GM12878 (cell line): ENCODE data around the gene TMEM18. TPM values are rescaled to one million over a fixed set of nuclear protein-coding genes. Genes with fewer than 3 reads are reported as not detected.

Source experiments
- ATAC-seq: fragments of 200-7000 bp; cut with Tn5 transposase; 3 replicates; pipeline ENCODE4 v1.9.1; 2020; ENCODE audit warnings: mild to moderate bottlenecking, moderate library complexity
- BruUV-seq: library from RNA; stranded (reverse); fragments of 400-500 nt; replicated peaks from 2 replicates; lab custom pipeline; 2021; lab: Mats Ljungman, UMichigan
- CTCF ChIA-PET: fragments of 300-600 bp; sonication (Branson Sonifier 250); formaldehyde crosslinking; extraction: SDS; loops from one replicate; lab custom pipeline; 2021; ENCODE audit warnings: inconsistent platforms; lab: Yijun Ruan, JAX
- POLR2A ChIA-PET: fragments of 350-600 bp; formaldehyde crosslinking; extraction: SDS; loops from one replicate; lab custom pipeline; 2021; ENCODE audit warnings: inconsistent platforms; lab: Charles Lee
- RAD21 ChIA-PET: fragments of 300-600 bp; sonication (Branson Sonifier 250); formaldehyde crosslinking; loops from one replicate; lab custom pipeline; 2023; ENCODE audit warnings: antibody characterized with exemption; ENCODE audit not compliant: unreplicated experiment; lab: Charles Lee
- SMC1A ChIA-PET: fragments of 300-600 bp; sonication (Branson Sonifier 250); formaldehyde crosslinking; loops from one replicate; lab custom pipeline; 2023; ENCODE audit not compliant: unreplicated experiment, uncharacterized antibody; lab: Charles Lee
- DNase-seq: peaks from one replicate; pipeline ENCODE4 v3.0.0-alpha.2; 2011; ENCODE audit warnings: low read depth, low spot score
- FAIRE-seq: peaks from 3 replicates; lab custom pipeline; 2011; peaks lifted over from hg19 to GRCh38; lab: Jason Lieb, UNC
- H2AFZ ChIP-seq: 2 replicates; pipeline ENCODE4 v1.6.0; 2011; ENCODE audit warnings: low read depth, low read length, control low read depth; ENCODE audit not compliant: control insufficient read depth
- H3K27ac ChIP-seq: 2 replicates; pipeline ENCODE4 v1.5.1; 2011; ENCODE audit warnings: control low read depth; ENCODE audit not compliant: control insufficient read depth, insufficient read depth
- H3K27me3 ChIP-seq, 2 experiments: replicated peaks in 1 of 2; 2 replicates each; pipeline versions ENCODE4 v1.6.0 to v1.6.1; 2011; ENCODE audit warnings: low read length in 1 of 2; ENCODE audit not compliant: control insufficient read depth in 2 of 2, insufficient read depth in 2 of 2
- H3K36me3 ChIP-seq, 2 experiments: 2 replicates each; pipeline ENCODE4 v1.5.1; 2011; ENCODE audit warnings: low read length in 1 of 2; ENCODE audit not compliant: control insufficient read depth in 2 of 2, insufficient read depth in 2 of 2
- H3K4me1 ChIP-seq: 2 replicates; pipeline ENCODE4 v1.6.1; 2011; ENCODE audit warnings: mild to moderate bottlenecking, low read length, moderate library complexity, mixed read lengths; ENCODE audit not compliant: control insufficient read depth, insufficient read depth
- H3K4me2 ChIP-seq: 2 replicates; pipeline ENCODE4 v1.6.0; 2011; ENCODE audit warnings: control low read depth; ENCODE audit not compliant: control insufficient read depth, insufficient read depth
- H3K4me3 ChIP-seq: fragments of 200-600 bp; sonication (generic); 2 replicates; pipeline ENCODE4 v1.5.1; 2016
- H3K79me2 ChIP-seq: 2 replicates; pipeline ENCODE4 v1.6.0; 2011; ENCODE audit warnings: low read length; ENCODE audit not compliant: control insufficient read depth, insufficient read depth
- H3K9ac ChIP-seq: 2 replicates; pipeline ENCODE4 v1.8.0; 2011; ENCODE audit warnings: low read length, control low read depth, mixed read lengths; ENCODE audit not compliant: control insufficient read depth, insufficient read depth
- H3K9me3 ChIP-seq: replicated peaks from 3 replicates; pipeline ENCODE4 v1.5.1; 2011; ENCODE audit warnings: mild to moderate bottlenecking, low read length; ENCODE audit not compliant: control insufficient read depth, insufficient read depth
- H4K20me1 ChIP-seq: 2 replicates; pipeline ENCODE4 v1.6.0; 2011; ENCODE audit not compliant: control insufficient read depth, insufficient read depth
- ATF7 ChIP-seq: fragments of 450-650 bp; IDR thresholded peaks from 2 replicates; pipeline ENCODE4 v1.6.1; 2016; ENCODE audit warnings: low read depth, mild to moderate bottlenecking
- CHD1 ChIP-seq: IDR thresholded peaks from 2 replicates; pipeline ENCODE4 v1.6.1; 2012; ENCODE audit warnings: low read depth, low read length, improper control_type of control experiment
- GATAD2B ChIP-seq: fragments of 450-650 bp; conservative IDR thresholded peaks from 2 replicates; pipeline ENCODE4 v1.6.1; 2017; ENCODE audit warnings: low read depth, mild to moderate bottlenecking, moderate library complexity
- HDAC6 ChIP-seq: fragments of 200-600 bp; sonication (generic); IDR thresholded peaks from one replicate; pipeline ENCODE4 v1.8.0; 2017; ENCODE audit warnings: antibody characterized with exemption; ENCODE audit not compliant: unreplicated experiment
- IKZF1 ChIP-seq: fragments of 450-650 bp; conservative IDR thresholded peaks from 2 replicates; pipeline ENCODE4 v1.6.1; 2017; ENCODE audit warnings: antibody characterized with exemption, mild to moderate bottlenecking
- JUNB ChIP-seq: IDR thresholded peaks from 2 replicates; pipeline ENCODE4 v1.6.1; 2016; ENCODE audit warnings: antibody characterized with exemption, mild to moderate bottlenecking
- KLF5 ChIP-seq: fragments of 450-650 bp; IDR thresholded peaks from 2 replicates; pipeline ENCODE4 v1.6.1; 2014; ENCODE audit warnings: mild to moderate bottlenecking; ENCODE audit not compliant: partially characterized antibody
- MEF2A ChIP-seq: IDR thresholded peaks from 2 replicates; pipeline ENCODE4 v1.6.1; 2011; ENCODE audit warnings: low read depth, mild to moderate bottlenecking, low read length, moderate library complexity; ENCODE audit not compliant: insufficient read depth
- PAX8 ChIP-seq: fragments of 450-650 bp; IDR thresholded peaks from 2 replicates; pipeline ENCODE4 v1.6.1; 2017; ENCODE audit warnings: mild to moderate bottlenecking, moderate library complexity
- RAD21 ChIP-seq: IDR thresholded peaks from 2 replicates; pipeline ENCODE4 v1.6.1; 2011; ENCODE audit warnings: mild to moderate bottlenecking, low read depth, low read length, moderate library complexity; ENCODE audit not compliant: insufficient read depth
- SUPT20H ChIP-seq: IDR thresholded peaks from 2 replicates; pipeline ENCODE4 v1.6.1; 2011; ENCODE audit warnings: low read depth, mild to moderate bottlenecking, low read length, moderate library complexity, borderline replicate concordance; ENCODE audit not compliant: control insufficient read depth
- SUZ12 ChIP-seq: fragments of 200-600 bp; sonication (generic); IDR thresholded peaks from one replicate; pipeline ENCODE4 v1.6.1; 2018; ENCODE audit warnings: antibody characterized with exemption, mild to moderate bottlenecking; ENCODE audit not compliant: unreplicated experiment
- TCF12 ChIP-seq: IDR thresholded peaks from 2 replicates; pipeline ENCODE4 v1.6.1; 2011; ENCODE audit warnings: low read depth, mild to moderate bottlenecking, low read length
- WGBS: methylation state at CpG from one replicate; pipeline ENCODE4 v1.1.6; 2016; ENCODE audit warnings: low lambda C conversion rate; ENCODE audit not compliant: insufficient replicate concordance, insufficient coverage; ENCODE audit errors: missing lambda C conversion rate; 5-methylcytosine and 5-hydroxymethylcytosine counted together
- in situ Hi-C: fragments of 300-500 bp; cut with MboI; formaldehyde crosslinking; loops from 9 replicates; pipeline ENCODE4 v1.14.3; 2018; ENCODE audit warnings: mixed read lengths
- intact Hi-C: fragments of 100-400 bp; cut with micrococcal nuclease; formaldehyde crosslinking; loops from one replicate; pipeline ENCODE4 v1.14.2; 2022; ENCODE audit not compliant: unreplicated experiment
- polyA plus RNA-seq, 11 experiments: library from polyadenylated mRNA; depleted of rRNA in 4 of 11; unstranded in 6 of 11; stranded (reverse) in 5 of 11; fragments of >200 nt; fragmentation: Nextera tagmentation in 4 of 11; fragmentation: Illumina TruSeq in 1 of 11; extraction: Ambion mirVana in 4 of 11; extraction: Trizol in 1 of 11; gene quantifications; 1 replicate in 1 of 11; 2 replicates in 10 of 11; pipeline versions ENCODE4 v1.2.1 to v1.2.3, GENCODE V29; 2011 to 2016; ENCODE audit warnings: inconsistent platforms in 2 of 11, missing spikeins in 2 of 11, low read depth in 1 of 11
- total RNA-seq, 4 experiments: library from RNA; depleted of rRNA in 3 of 4; stranded (reverse); fragments of >200 nt in 3 of 4; fragmentation: Illumina TruSeq in 1 of 4; extraction: Trizol in 1 of 4; gene quantifications; 2 replicates each; pipeline versions ENCODE4 v1.2.1 to v1.2.3, GENCODE V29; 2013 to 2021
- TF ChIP-seq, protein P1 (sequence below): fragments of 450-650 bp; formaldehyde crosslinking; IDR thresholded peaks from 2 replicates; pipeline ENCODE4 v1.4.0; 2020; ENCODE audit warnings: mild to moderate bottlenecking, moderate library complexity

TMEM18 gene
- total and polyA plus RNA-seq, 10 of the 15 experiments (the other 5 are each of a cell fraction or from before 2014, with no cell fraction given), result 11.2 to 56.3 (median 26.0) TPM

GRCh38 chr2:621303-622099 lies 55.7 kb downstream of the TMEM18 start:
- ChIA-PET POLR2A (no interaction called here), SMC1A (no interaction called here), RAD21 (no interaction called here), CTCF (no interaction called here)
- 76% methylated on average over 38 of the region's 45 CpGs for WGBS
- no peak for TF ChIP-seq MEF2A
- TF ChIP-seq CHD1, result no peak
- TF ChIP-seq SUPT20H, result no peak
- TF ChIP-seq, protein P1, sequence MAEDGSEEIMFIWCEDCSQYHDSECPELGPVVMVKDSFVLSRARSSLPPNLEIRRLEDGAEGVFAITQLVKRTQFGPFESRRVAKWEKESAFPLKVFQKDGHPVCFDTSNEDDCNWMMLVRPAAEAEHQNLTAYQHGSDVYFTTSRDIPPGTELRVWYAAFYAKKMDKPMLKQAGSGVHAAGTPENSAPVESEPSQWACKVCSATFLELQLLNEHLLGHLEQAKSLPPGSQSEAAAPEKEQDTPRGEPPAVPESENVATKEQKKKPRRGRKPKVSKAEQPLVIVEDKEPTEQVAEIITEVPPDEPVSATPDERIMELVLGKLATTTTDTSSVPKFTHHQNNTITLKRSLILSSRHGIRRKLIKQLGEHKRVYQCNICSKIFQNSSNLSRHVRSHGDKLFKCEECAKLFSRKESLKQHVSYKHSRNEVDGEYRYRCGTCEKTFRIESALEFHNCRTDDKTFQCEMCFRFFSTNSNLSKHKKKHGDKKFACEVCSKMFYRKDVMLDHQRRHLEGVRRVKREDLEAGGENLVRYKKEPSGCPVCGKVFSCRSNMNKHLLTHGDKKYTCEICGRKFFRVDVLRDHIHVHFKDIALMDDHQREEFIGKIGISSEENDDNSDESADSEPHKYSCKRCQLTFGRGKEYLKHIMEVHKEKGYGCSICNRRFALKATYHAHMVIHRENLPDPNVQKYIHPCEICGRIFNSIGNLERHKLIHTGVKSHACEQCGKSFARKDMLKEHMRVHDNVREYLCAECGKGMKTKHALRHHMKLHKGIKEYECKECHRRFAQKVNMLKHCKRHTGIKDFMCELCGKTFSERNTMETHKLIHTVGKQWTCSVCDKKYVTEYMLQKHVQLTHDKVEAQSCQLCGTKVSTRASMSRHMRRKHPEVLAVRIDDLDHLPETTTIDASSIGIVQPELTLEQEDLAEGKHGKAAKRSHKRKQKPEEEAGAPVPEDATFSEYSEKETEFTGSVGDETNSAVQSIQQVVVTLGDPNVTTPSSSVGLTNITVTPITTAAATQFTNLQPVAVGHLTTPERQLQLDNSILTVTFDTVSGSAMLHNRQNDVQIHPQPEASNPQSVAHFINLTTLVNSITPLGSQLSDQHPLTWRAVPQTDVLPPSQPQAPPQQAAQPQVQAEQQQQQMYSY, result no peak
- TF ChIP-seq KLF5, result no peak
- TF ChIP-seq IKZF1, result no peak
- no peak for TF ChIP-seq GATAD2B
- no peak for TF ChIP-seq JUNB
- TF ChIP-seq PAX8, result no peak
- TF ChIP-seq RAD21, result no peak
- TF ChIP-seq SUZ12, result no peak
- TF ChIP-seq ATF7, result no peak
- TF ChIP-seq HDAC6, result no peak
- no peak for TF ChIP-seq TCF12
- no TSS peak for BruUV-seq
- H2AFZ ChIP-seq, result no peak overlapping the region
- DNase-seq (no peak), FAIRE-seq (no peak), ATAC-seq (no peak)
- H3K9ac ChIP-seq, result no peak overlapping the region
- in situ Hi-C loops, result no loop called here
- H3K27me3 ChIP-seq, result no peaks in the 10 kb centered on the region
- H3K4me2 ChIP-seq, result no peak overlapping the region
- intact Hi-C loops, result no loop called here
- no peaks in the 10 kb centered on the region for H3K9me3 ChIP-seq
- H3K36me3 ChIP-seq, result no peaks in the 10 kb centered on the region
- no peak overlapping the region for H3K27ac ChIP-seq
- H3K79me2 ChIP-seq, result no peaks in the 10 kb centered on the region
- H4K20me1 ChIP-seq, result no peaks in the 10 kb centered on the region
- H3K4me1 ChIP-seq, result no peaks in the 10 kb centered on the region
- H3K4me3 ChIP-seq, result no peak overlapping the region
